Gastroesophageal sphincter (tissue), 4 donors: Measurements from ENCODE around the gene SHQ1. TPM values are rescaled to one million over a fixed set of nuclear protein-coding genes. Genes with fewer than 3 reads are reported as not detected.

Experiments used
- ATAC-seq: fragments of 150-250 bp; one replicate; pipeline ENCODE4 v1.9.1; 2016; ENCODE audit warnings: mild to moderate bottlenecking, moderate library complexity
- H3K27ac ChIP-seq, 4 donors: fragments of 200-600 bp; sonication (generic) in 3 of 4; 1 replicate in 3 of 4; 2 replicates in 1 of 4; pipeline ENCODE4 v1.5.1; 2016 to 2019
- H3K27me3 ChIP-seq: fragments of 200-600 bp; sonication (generic); one replicate; pipeline ENCODE4 v1.5.1; 2019
- H3K36me3 ChIP-seq, 2 donors: fragments of 200-600 bp; sonication (generic); one replicate each; pipeline ENCODE4 v1.5.1; 2019; ENCODE audit warnings: control low read depth in 1 of 2
- H3K4me1 ChIP-seq, 3 donors: fragments of 200-600 bp; sonication (generic); 1 replicate in 2 of 3; 2 replicates in 1 of 3; pipeline ENCODE4 v1.5.1; 2016 to 2019; ENCODE audit warnings: control low read depth in 2 of 3
- H3K4me3 ChIP-seq, 2 donors: fragments of 200-600 bp; sonication (generic); one replicate each; pipeline ENCODE4 v1.5.1; 2019; ENCODE audit warnings: mild to moderate bottlenecking in 1 of 2, moderate library complexity in 1 of 2
- H3K9me3 ChIP-seq, 3 donors: fragments of 200-600 bp; sonication (generic); one replicate each; pipeline ENCODE4 v1.5.1; 2017 to 2019; ENCODE audit warnings: control low read depth in 2 of 3
- CTCF ChIP-seq, 4 experiments: fragments of 200-600 bp in 2 of 4; fragments of 450-650 bp in 2 of 4; sonication (generic) in 1 of 4; IDR thresholded peaks; one replicate each; pipeline ENCODE4 v1.5.1; 2017 to 2019; ENCODE audit warnings: antibody characterized with exemption in 4 of 4, mild to moderate bottlenecking in 2 of 4, moderate library complexity in 2 of 4
- EP300 ChIP-seq: sonication (generic); formaldehyde crosslinking; IDR thresholded peaks from one replicate; pipeline ENCODE4 v1.6.1; 2017; ENCODE audit warnings: antibody characterized with exemption, mild to moderate bottlenecking
- POLR2A ChIP-seq, 2 donors: fragments of 450-650 bp; IDR thresholded peaks; one replicate each; pipeline ENCODE4 v1.6.1; 2017; ENCODE audit warnings: antibody characterized with exemption in 2 of 2, mild to moderate bottlenecking in 2 of 2, moderate library complexity in 1 of 2
- POLR2AphosphoS5 ChIP-seq: sonication (generic); formaldehyde crosslinking; IDR thresholded peaks from one replicate; pipeline ENCODE4 v1.6.1; 2017; ENCODE audit warnings: antibody characterized with exemption
- WGBS, 2 donors: methylation state at CpG; one replicate each; pipeline ENCODE4 v1.1.5; 2018; ENCODE audit warnings: low coverage in 1 of 2; 5-methylcytosine and 5-hydroxymethylcytosine counted together
- total RNA-seq, 4 donors: library from RNA; depleted of rRNA; stranded (reverse); fragments of >200 nt; gene quantifications; one replicate each; pipeline ENCODE4 v1.1.0, GENCODE V29; 2016

SHQ1 gene
- total RNA-seq, 4 donors from 2014 or later = 7.0 to 17.1 (median 11.2) TPM

- Histone ChIP-seq H3K36me3 (no peaks in the 10 kb centered on the region), H3K4me3 (no peak overlapping the region), H3K4me1 (no peaks in the 10 kb centered on the region), H3K9me3 (peaks cover 0 to 7% (median 0%) of the 10 kb centered on the region in 3 donors), H3K27ac (no peak overlapping the region), H3K27me3 (no peaks in the 10 kb centered on the region)
- no peak for TF ChIP-seq POLR2AphosphoS5
- TF ChIP-seq CTCF (IDR thresholded peaks at IDR 0.05) = no peak
- TF ChIP-seq EP300 = no peak
- no peak for TF ChIP-seq POLR2A (IDR thresholded peaks at IDR 0.05)
- 33 to 35% methylated on average over 2 to 3 of the region's 6 CpGs for WGBS, 2 donors
- no peak for ATAC-seq
These were observed 121.1 kb downstream of the SHQ1 start for GRCh38 chr3:72727172-72727571.

GRCh38 chr3:72725229-72725628, 123.0 kb downstream of the SHQ1 start:
- 91 to 95% methylated on average over 2 to 6 of the region's 6 CpGs for WGBS, 2 donors

GRCh38 chr3:72724070-72724469, 124.2 kb downstream of the SHQ1 start:
- H3K4me3 ChIP-seq = no peak overlapping the region
- H3K4me1 ChIP-seq = no peaks in the 10 kb centered on the region
- H3K27ac ChIP-seq = no peak overlapping the region
- TF ChIP-seq POLR2AphosphoS5 = no peak
- no peak for TF ChIP-seq POLR2A (IDR thresholded peaks at IDR 0.05)
- no peak for TF ChIP-seq EP300
- TF ChIP-seq CTCF (IDR thresholded peaks at IDR 0.05) = no peak
- no peaks in the 10 kb centered on the region for H3K9me3 ChIP-seq
- WGBS, 2 donors = 96 to 98% methylated on average over 6 to 9 of the region's 10 CpGs
- ATAC-seq = no peak
- H3K36me3 ChIP-seq = no peaks in the 10 kb centered on the region
- no peaks in the 10 kb centered on the region for H3K27me3 ChIP-seq

More at GRCh38 chr3:72725229-72725628, 123.0 kb downstream of the SHQ1 start:
- H3K4me1 ChIP-seq = no peaks in the 10 kb centered on the region
- TF ChIP-seq POLR2A (IDR thresholded peaks at IDR 0.05) (no peak), CTCF (IDR thresholded peaks at IDR 0.05) (no peak), EP300 (no peak), POLR2AphosphoS5 (no peak)
- no peaks in the 10 kb centered on the region for H3K36me3 ChIP-seq
- no peak overlapping the region for H3K4me3 ChIP-seq
- H3K27ac ChIP-seq = no peak overlapping the region
- no peaks in the 10 kb centered on the region for H3K27me3 ChIP-seq
- no peak for ATAC-seq
- no peaks in the 10 kb centered on the region for H3K9me3 ChIP-seq

- H3K4me3 ChIP-seq = no peak overlapping the region
- WGBS, 2 donors = 66 to 71% methylated on average over 6 to 7 of the region's 8 CpGs
- no peak overlapping the region for H3K27ac ChIP-seq
- H3K4me1 ChIP-seq = no peaks in the 10 kb centered on the region
- H3K9me3 ChIP-seq = no peaks in the 10 kb centered on the region
- TF ChIP-seq CTCF (IDR thresholded peaks at IDR 0.05) (no peak), EP300 (no peak), POLR2AphosphoS5 (no peak), POLR2A (IDR thresholded peaks at IDR 0.05) (no peak)
- H3K36me3 ChIP-seq = no peaks in the 10 kb centered on the region
- ATAC-seq = no peak
- no peaks in the 10 kb centered on the region for H3K27me3 ChIP-seq
These were observed 125.1 kb downstream of the SHQ1 start for GRCh38 chr3:72722930-72723726.
